WI38 (cell line): ENCODE results near the gene MRO.

Experiments used
- H3K4me3 ChIP-seq: 2 replicates; pipeline ENCODE4 v1.5.1; 2011; ENCODE audit warnings: low read depth, mild to moderate bottlenecking, control low read depth, low read length
- TF ChIP-seq, protein P1 (sequence below): IDR thresholded peaks from 2 replicates; pipeline ENCODE4 v1.5.1; 2012; ENCODE audit warnings: low read depth, mild to moderate bottlenecking, control low read depth, low read length

MRO gene

DNA sequence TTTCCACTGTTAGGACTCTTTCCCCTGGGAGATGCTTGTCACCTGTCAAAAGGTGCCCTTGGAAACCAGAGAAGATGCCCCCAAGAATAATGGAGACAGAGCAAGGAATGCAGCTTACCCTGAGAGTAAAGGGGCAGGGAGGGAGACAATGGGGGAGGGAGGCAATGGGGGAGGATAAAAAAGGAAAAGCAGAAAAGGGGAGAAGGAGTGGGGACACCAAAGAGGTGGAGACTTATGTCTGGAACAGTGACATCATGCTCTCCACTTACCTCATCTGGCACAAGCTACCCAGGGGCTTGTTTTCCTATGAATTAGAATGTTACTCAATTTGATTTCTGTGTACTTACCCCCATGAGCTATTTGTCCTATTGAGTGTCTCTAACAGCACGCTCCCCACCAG lies 67.9 kb downstream of the MRO start:
- H3K4me3 ChIP-seq: no peak overlapping the region
- TF ChIP-seq, protein P1, sequence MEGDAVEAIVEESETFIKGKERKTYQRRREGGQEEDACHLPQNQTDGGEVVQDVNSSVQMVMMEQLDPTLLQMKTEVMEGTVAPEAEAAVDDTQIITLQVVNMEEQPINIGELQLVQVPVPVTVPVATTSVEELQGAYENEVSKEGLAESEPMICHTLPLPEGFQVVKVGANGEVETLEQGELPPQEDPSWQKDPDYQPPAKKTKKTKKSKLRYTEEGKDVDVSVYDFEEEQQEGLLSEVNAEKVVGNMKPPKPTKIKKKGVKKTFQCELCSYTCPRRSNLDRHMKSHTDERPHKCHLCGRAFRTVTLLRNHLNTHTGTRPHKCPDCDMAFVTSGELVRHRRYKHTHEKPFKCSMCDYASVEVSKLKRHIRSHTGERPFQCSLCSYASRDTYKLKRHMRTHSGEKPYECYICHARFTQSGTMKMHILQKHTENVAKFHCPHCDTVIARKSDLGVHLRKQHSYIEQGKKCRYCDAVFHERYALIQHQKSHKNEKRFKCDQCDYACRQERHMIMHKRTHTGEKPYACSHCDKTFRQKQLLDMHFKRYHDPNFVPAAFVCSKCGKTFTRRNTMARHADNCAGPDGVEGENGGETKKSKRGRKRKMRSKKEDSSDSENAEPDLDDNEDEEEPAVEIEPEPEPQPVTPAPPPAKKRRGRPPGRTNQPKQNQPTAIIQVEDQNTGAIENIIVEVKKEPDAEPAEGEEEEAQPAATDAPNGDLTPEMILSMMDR: no peak

DNA sequence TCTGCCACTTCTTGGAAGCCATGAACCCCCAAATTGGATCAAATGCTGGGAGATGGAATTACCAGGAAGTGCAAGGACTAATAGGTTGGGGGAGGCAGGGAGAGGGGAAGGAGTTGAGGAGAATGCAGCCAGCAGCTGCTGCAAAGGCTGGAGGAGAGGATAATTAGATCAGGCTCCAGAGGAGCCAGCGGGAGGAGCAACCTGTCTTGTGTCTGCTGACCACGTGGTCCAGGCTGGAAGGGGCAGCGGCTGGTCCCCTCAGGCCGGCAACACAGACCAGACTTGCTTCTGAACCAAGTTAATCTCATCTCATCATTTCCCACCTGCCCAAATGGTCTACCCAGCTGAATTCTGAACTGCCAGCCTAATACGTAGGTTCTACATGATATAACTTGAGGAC lies 68.3 kb downstream of the MRO start:
- H3K4me3 ChIP-seq: no peak overlapping the region
- TF ChIP-seq, protein P1: no peak

GRCh38 chr18:50750546-50750945 lies 69.3 kb downstream of the MRO start:
- TF ChIP-seq, protein P1: no peak
- no peak overlapping the region for H3K4me3 ChIP-seq

DNA sequence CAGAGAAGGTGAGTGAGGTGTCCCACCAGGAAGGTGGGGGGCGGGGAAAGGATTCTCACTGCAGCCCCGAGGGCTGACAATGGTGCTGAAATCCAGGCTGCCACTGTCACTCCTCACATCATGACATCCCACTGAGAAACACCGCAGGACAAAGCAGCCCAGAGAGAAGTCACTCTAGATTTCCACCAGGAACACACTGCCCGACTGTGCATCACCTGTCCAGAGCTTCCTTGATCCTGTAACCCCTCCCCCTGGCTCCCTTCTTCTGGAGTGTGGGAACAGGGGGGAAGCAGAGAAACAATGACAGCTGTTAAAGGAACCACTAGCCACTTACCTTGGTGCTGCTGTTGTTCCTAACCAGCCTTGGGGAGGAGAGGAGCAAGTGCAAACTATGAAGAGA lies 69.9 kb downstream of the MRO start:
- TF ChIP-seq, protein P1: no peak

GRCh38 chr18:50749421-50749820 lies 70.4 kb downstream of the MRO start:
- TF ChIP-seq, protein P1: no peak
- H3K4me3 ChIP-seq: no peak overlapping the region

More for the DNA sequence above, 69.9 kb downstream of the MRO start:
- H3K4me3 ChIP-seq: no peak overlapping the region

DNA sequence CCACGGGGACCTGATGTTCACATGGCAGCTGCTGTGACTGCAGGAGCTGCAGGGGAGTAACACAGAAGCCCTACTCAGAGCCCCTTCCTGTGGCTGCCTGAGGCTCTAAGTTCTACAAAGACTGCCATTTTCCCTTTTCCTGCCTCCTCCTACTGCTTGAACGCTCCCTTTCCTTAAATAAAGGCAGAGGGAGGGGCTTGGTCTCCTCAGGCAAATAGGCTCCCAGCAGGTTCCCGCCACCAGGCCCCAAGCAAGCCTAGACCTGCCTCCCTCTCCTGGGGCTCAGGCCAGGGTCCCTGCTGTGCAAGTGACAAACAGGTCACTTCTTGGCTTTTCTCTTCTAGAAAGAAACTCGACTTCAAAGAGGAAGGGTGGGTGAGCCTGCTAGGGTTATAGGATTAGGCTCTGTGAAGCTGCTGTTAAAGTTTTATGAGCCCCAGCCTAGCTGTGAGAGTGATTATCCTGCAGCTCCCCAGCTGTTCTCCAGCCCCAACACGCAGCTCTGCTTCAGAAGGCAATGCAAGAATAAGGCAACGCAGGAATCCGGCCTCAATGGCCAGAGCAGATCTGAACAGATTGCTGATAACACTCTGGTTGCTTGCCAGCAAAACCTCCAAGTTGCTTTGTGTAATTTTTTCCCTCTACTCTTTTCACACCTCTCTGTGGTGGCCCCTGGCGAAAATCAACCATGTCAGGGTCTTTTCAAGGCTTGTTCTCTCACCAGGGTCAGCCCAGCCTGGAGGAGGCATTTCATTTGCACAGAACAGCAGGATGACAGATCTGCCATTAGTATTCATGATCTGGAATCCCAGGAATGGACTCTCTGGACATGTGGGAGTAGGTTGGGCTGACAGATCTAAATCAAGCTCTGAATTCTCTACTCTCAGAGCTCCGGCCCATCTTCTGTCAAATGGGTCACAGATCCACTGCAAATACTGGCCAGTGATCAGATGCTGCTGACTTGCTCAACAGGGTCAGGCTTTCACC lies 71.3 kb downstream of the MRO start:
- TF ChIP-seq, protein P1: no peak
- H3K4me3 ChIP-seq: no peak overlapping the region

- H3K4me3 ChIP-seq: no peak overlapping the region
- TF ChIP-seq, protein P1: no peak
Observed at GRCh38 chr18:50747849-50748242, 72.0 kb downstream of the MRO start.
